Natural killer cell (primary cell): Measurements from ENCODE around the gene PIGK. TPM values are rescaled to one million over a fixed set of nuclear protein-coding genes. Genes with fewer than 3 reads are reported as not detected.

Experiments
- ATAC-seq, 3 donors: fragments of 150-1000 bp in 2 of 3; fragments of 200-7000 bp in 1 of 3; cut with Tn5 transposase; 1 replicate in 1 of 3; 2 replicates in 2 of 3; pipeline ENCODE4 v1.10.0; 2021; ENCODE audit warnings: mild to moderate bottlenecking in 2 of 3, moderate library complexity in 2 of 3
- DNase-seq, 2 donors: peaks; one replicate each; pipeline versions ENCODE4 v3.0.0 to v3.0.0-alpha.2; 2013 to 2021; ENCODE audit warnings: mixed read lengths in 1 of 2
- H3K27ac ChIP-seq: one replicate; pipeline ENCODE4 v1.5.1; 2013; ENCODE audit warnings: mild to moderate bottlenecking, low read length
- H3K27me3 ChIP-seq: one replicate; pipeline ENCODE4 v1.6.1; 2013; ENCODE audit warnings: low read length; ENCODE audit not compliant: control insufficient read depth, insufficient read depth
- H3K36me3 ChIP-seq: one replicate; pipeline ENCODE4 v1.6.1; 2013; ENCODE audit warnings: low read length; ENCODE audit not compliant: control insufficient read depth, insufficient read depth
- H3K4me1 ChIP-seq: one replicate; pipeline ENCODE4 v1.6.1; 2013; ENCODE audit warnings: low read length; ENCODE audit not compliant: control insufficient read depth, insufficient read depth
- H3K4me3 ChIP-seq: one replicate; pipeline ENCODE4 v1.5.1; 2013; ENCODE audit warnings: low read length
- H3K9me3 ChIP-seq: one replicate; pipeline ENCODE4 v1.6.1; 2013; ENCODE audit warnings: low read length; ENCODE audit not compliant: control insufficient read depth, insufficient read depth
- H3K27ac Mint-ChIP-seq, 2 donors: one replicate each; pipeline ENCODE4 v1.8.0; 2022; ENCODE audit warnings: mild to moderate bottlenecking in 2 of 2, mixed read lengths in 2 of 2, moderate library complexity in 1 of 2
- H3K27me3 Mint-ChIP-seq, 2 donors: one replicate each; pipeline ENCODE4 v1.8.0; 2022; ENCODE audit warnings: low read depth in 2 of 2, mixed read lengths in 2 of 2
- H3K36me3 Mint-ChIP-seq: one replicate; pipeline ENCODE4 v1.8.0; 2022; ENCODE audit warnings: mixed read lengths
- H3K4me1 Mint-ChIP-seq, 2 donors: one replicate each; pipeline ENCODE4 v1.8.0; 2022; ENCODE audit warnings: mixed read lengths in 2 of 2
- H3K4me3 Mint-ChIP-seq: one replicate; pipeline ENCODE4 v1.8.0; 2022; ENCODE audit warnings: mild to moderate bottlenecking, moderate library complexity, mixed read lengths
- H3K9me3 Mint-ChIP-seq, 2 donors: one replicate each; pipeline ENCODE4 v1.8.0; 2022; ENCODE audit warnings: mixed read lengths in 2 of 2
- CTCF ChIP-seq: fragments of 200-600 bp; IDR thresholded peaks from one replicate; pipeline ENCODE4 v1.8.0; 2022; ENCODE audit warnings: antibody characterized with exemption
- WGBS: methylation state at CpG from one replicate; pipeline ENCODE4 v1.1.7; 2013; ENCODE audit warnings: missing lambda C conversion rate; ENCODE audit not compliant: insufficient coverage; 5-methylcytosine and 5-hydroxymethylcytosine counted together
- intact Hi-C: fragments of 100-400 bp; cut with micrococcal nuclease; formaldehyde crosslinking; loops from one replicate; pipeline ENCODE4 v1.14.2; 2022
- total RNA-seq, 4 donors: library from RNA; stranded (reverse); fragments of 120-200 nt in 1 of 4; gene quantifications; one replicate each; pipeline versions ENCODE4 v1.2.3 to v1.2.4, GENCODE V29; 2013 to 2022

PIGK gene
- total RNA-seq, 3 donors from 2014 or later (not counting 1 experiment from before 2014, with no cell fraction given), result 25.4 to 29.9 (median 27.8) TPM

- Histone ChIP-seq H3K9me3 (no peaks in the 10 kb centered on the region), H3K4me1 (no peaks in the 10 kb centered on the region), H3K27ac (no peak overlapping the region), H3K27me3 (no peaks in the 10 kb centered on the region), H3K36me3 (peaks cover 7% of the 10 kb centered on the region), H3K4me3 (no peak overlapping the region)
- Mint-ChIP-seq H3K4me1 (no peaks in the 10 kb centered on the region), H3K27me3 (no peaks in the 10 kb centered on the region), H3K4me3 (no peak overlapping the region), H3K27ac (no peak overlapping the region), H3K36me3 (peaks cover 17% of the 10 kb centered on the region), H3K9me3 (no peaks in the 10 kb centered on the region)
- no peak for TF ChIP-seq CTCF
- intact Hi-C loops, result no loop called here
- no peak for ATAC-seq
- 100% methylated on average over 3 of the region's 4 CpGs for WGBS
- no peak for DNase-seq
Measured at GRCh38 chr1:77118712-77119111, 100.5 kb downstream of the PIGK start.

- Histone ChIP-seq H3K36me3 (no peaks in the 10 kb centered on the region), H3K9me3 (no peaks in the 10 kb centered on the region), H3K4me1 (no peaks in the 10 kb centered on the region), H3K4me3 (no peak overlapping the region), H3K27me3 (no peaks in the 10 kb centered on the region), H3K27ac (no peak overlapping the region)
- TF ChIP-seq CTCF, result no peak
- WGBS, result 92% methylated on average over 10 of the region's 10 CpGs
- H3K4me1 Mint-ChIP-seq, result no peaks in the 10 kb centered on the region
- no peak overlapping the region for H3K4me3 Mint-ChIP-seq
- intact Hi-C loops, result no loop called here
- no peaks in the 10 kb centered on the region for H3K27me3 Mint-ChIP-seq
- ATAC-seq (no peak), DNase-seq (no peak)
- H3K36me3 Mint-ChIP-seq, result peaks cover 7% of the 10 kb centered on the region
- H3K27ac Mint-ChIP-seq, result no peak overlapping the region
- no peaks in the 10 kb centered on the region for H3K9me3 Mint-ChIP-seq
Measured at GRCh38 chr1:77104672-77105071, 114.6 kb downstream of the PIGK start.

GRCh38 chr1:77103486-77103885, 115.7 kb downstream of the PIGK start:
- intact Hi-C loops, result no loop called here
- H3K9me3 Mint-ChIP-seq, result no peaks in the 10 kb centered on the region
- H3K27me3 ChIP-seq, result no peaks in the 10 kb centered on the region
- H3K4me1 ChIP-seq, result no peaks in the 10 kb centered on the region
- H3K27ac Mint-ChIP-seq, result no peak overlapping the region
- DNase-seq (no peak), ATAC-seq (no peak)
- no peak overlapping the region for H3K4me3 ChIP-seq
- no peaks in the 10 kb centered on the region for H3K4me1 Mint-ChIP-seq
- H3K4me3 Mint-ChIP-seq, result no peak overlapping the region
- H3K27ac ChIP-seq, result no peak overlapping the region
- peaks cover 1% of the 10 kb centered on the region for H3K36me3 Mint-ChIP-seq
- 94% methylated on average over 4 of the region's 4 CpGs for WGBS
- no peaks in the 10 kb centered on the region for H3K27me3 Mint-ChIP-seq
- TF ChIP-seq CTCF, result no peak
- no peaks in the 10 kb centered on the region for H3K36me3 ChIP-seq
- H3K9me3 ChIP-seq, result no peaks in the 10 kb centered on the region

GRCh38 chr1:77100875-77101274, 118.4 kb downstream of the PIGK start:
- Mint-ChIP-seq H3K27me3 (no peaks in the 10 kb centered on the region), H3K36me3 (no peaks in the 10 kb centered on the region), H3K27ac (no peak overlapping the region), H3K9me3 (no peaks in the 10 kb centered on the region), H3K4me1 (no peaks in the 10 kb centered on the region), H3K4me3 (no peak overlapping the region)
- DNase-seq, result no peak
- Histone ChIP-seq H3K36me3 (no peaks in the 10 kb centered on the region), H3K4me3 (no peak overlapping the region), H3K27ac (no peak overlapping the region), H3K27me3 (no peaks in the 10 kb centered on the region), H3K4me1 (no peaks in the 10 kb centered on the region), H3K9me3 (no peaks in the 10 kb centered on the region)
- no peak for ATAC-seq
- TF ChIP-seq CTCF, result no peak
- intact Hi-C loops, result no loop called here
- WGBS, result no CpG with 5 or more reads among the region's 1 CpG
